Non-pigmented ciliary epithelial cell (primary cell): ENCODE data around the gene ESYT1.

Experiments used
- DNase-seq: peaks from one replicate; pipeline ENCODE4 v3.0.0-alpha.2; 2010; ENCODE audit warnings: low read depth

ESYT1 gene, protein sequence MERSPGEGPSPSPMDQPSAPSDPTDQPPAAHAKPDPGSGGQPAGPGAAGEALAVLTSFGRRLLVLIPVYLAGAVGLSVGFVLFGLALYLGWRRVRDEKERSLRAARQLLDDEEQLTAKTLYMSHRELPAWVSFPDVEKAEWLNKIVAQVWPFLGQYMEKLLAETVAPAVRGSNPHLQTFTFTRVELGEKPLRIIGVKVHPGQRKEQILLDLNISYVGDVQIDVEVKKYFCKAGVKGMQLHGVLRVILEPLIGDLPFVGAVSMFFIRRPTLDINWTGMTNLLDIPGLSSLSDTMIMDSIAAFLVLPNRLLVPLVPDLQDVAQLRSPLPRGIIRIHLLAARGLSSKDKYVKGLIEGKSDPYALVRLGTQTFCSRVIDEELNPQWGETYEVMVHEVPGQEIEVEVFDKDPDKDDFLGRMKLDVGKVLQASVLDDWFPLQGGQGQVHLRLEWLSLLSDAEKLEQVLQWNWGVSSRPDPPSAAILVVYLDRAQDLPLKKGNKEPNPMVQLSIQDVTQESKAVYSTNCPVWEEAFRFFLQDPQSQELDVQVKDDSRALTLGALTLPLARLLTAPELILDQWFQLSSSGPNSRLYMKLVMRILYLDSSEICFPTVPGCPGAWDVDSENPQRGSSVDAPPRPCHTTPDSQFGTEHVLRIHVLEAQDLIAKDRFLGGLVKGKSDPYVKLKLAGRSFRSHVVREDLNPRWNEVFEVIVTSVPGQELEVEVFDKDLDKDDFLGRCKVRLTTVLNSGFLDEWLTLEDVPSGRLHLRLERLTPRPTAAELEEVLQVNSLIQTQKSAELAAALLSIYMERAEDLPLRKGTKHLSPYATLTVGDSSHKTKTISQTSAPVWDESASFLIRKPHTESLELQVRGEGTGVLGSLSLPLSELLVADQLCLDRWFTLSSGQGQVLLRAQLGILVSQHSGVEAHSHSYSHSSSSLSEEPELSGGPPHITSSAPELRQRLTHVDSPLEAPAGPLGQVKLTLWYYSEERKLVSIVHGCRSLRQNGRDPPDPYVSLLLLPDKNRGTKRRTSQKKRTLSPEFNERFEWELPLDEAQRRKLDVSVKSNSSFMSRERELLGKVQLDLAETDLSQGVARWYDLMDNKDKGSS

DNA sequence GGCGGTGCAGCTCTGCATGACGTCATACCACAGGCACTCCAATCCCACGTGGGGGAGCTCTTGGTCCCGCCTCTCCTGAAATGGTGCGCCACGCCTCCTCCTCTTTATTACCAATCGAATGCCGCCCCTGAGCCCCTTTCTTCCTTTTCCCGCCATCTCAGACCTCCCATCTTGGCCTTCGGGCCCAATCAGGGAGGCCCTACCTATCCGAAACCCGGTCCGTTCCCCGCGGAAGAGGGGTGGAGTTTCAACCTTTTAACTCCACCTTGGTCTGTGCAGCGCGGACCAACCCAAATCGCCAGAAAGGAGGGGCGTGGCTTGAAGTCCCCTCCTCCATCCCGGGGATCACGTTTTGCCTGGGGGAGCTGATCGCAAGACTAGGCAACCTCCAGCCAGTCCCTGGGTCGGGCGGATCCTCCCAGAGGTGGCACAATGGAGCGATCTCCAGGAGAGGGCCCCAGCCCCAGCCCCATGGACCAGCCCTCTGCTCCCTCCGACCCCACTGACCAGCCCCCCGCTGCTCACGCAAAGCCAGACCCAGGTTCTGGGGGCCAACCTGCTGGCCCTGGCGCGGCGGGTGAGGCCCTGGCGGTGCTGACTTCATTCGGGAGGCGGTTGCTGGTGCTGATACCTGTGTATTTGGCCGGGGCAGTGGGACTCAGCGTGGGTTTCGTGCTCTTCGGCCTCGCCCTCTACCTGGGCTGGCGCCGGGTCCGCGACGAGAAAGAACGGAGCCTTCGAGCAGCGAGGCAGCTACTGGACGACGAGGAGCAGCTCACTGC lies at the start of gene ESYT1:
Gene ESYT1, plus strand, starts transcription at position 380 of the 782 bp plus-strand sequence. Its CDS starts 53 bp downstream, at position 433.
- peak; percentile 98 for DNase-seq

DNA sequence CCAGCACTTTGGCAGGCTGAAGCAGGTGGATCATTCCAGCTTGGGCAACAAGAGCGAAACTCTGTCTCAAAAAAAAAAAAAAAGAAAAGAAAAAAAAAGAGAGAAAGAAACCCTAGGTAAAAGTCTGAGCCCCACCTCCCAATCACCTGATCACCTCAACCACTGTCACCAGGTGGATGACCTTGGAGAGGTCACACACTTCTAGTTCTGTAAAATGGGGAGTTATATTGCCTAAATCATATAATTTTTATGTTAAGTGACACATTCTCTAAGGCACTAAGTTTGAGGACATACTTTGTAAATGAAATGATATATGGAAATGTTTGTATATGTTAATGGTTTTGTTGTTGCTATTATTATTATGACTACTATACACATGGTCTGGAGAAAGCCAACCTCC lies 49.6 kb upstream of the ESYT1 start:
- no peak for DNase-seq

DNA sequence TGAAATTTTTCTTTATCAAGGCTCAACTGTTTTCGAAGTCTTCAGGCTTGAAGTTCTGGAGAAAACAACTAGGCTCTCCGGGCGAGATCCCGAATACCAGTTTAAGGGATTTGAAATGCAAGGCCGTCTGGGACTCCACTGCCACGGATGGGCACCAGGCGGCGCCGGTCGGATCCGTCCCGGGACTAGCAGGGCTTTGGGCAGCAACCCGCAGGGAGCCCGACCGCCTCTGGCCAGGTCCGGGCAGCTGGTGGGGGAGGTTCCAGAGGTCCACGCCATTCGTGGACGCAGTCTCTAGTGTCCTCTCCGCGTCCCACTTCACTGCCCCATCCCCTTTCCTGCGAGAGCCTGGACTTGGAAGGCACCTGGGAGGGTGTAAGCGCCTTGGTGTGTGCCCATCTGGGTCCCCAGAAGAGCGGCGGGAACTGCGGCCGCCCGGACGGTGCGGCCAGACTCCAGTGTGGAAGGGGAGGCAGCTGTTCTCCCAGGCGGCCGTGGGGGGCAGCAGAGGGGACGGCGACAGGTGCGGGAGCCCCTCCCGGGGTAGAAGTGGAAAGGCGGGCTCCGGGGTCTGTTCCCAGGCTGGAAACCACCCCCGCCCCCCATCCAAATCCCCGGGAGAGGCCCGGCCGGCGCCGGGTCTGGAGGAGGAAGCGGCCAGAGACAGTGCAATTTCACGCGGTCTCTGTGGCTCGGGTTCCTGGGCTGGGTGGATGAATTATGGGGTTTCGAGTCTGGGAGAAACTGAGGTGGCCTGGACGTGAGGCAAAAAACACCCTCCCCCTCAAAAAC lies 48.9 kb upstream of the ESYT1 start:
- DNase-seq = peak; percentile 30

DNA sequence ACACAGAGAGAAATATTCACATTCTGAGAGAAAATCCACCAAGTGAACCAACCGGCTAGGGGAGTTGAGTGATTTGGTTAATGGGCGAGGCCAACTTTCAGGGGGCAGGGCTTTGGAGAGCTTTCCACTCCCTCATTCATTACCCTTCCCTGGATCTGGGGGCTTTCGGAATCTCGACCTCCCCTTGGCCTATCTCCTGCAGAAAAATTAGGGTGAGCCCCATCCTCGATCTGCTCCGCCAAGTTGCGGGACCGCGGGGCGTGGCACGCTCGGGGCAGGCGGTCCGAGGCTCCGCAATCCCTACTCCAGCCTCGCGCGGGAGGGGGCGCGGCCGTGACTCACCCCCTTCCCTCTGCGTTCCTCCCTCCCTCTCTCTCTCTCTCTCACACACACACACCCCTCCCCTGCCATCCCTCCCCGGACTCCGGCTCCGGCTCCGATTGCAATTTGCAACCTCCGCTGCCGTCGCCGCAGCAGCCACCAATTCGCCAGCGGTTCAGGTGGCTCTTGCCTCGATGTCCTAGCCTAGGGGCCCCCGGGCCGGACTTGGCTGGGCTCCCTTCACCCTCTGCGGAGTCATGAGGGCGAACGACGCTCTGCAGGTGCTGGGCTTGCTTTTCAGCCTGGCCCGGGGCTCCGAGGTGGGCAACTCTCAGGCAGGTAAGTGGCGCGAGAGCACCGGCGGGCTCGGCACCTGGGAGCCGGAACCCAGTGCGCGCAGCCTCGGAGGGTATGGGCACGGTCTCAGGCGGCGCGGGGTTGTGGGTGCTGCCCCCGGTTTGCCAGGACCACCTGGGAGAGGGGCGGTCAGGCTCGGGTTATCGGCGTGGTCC lies 48.1 kb upstream of the ESYT1 start, which contains the start of gene ERBB3:
Gene ERBB3, plus strand, starts transcription at position 443 of the 833 bp plus-strand sequence. Its CDS starts 136 bp downstream, at position 579.
- peak; percentile 35 for DNase-seq

DNA sequence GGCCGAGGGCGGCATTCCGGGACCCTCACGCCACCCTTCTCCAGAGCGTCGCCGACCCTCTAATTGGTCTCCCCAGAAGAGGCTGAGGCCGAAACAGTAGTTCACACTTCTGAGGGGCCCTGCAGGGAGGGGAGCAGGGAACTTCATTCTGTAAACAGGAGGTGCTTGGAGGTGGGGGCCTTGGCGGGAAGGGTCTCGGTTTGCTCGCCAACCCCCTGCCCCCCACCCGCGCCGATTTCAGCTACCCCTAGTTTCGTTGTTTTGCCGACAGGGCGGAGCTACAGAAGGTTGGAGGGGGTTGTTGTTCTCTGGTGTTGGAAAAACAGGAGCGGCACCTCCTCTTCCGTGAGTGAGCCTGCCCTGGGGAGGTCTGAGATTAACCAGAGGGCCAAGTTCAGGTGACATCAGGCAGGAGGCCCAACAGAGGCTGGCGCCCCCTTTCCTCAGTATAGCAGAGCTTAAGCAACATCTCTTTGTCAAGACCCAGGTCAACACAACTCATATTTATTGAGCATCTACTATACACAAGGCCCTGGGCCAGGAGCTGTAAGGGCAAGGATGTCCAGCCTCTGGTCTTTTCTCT lies 47.4 kb upstream of the ESYT1 start:
- DNase-seq = no peak

DNA sequence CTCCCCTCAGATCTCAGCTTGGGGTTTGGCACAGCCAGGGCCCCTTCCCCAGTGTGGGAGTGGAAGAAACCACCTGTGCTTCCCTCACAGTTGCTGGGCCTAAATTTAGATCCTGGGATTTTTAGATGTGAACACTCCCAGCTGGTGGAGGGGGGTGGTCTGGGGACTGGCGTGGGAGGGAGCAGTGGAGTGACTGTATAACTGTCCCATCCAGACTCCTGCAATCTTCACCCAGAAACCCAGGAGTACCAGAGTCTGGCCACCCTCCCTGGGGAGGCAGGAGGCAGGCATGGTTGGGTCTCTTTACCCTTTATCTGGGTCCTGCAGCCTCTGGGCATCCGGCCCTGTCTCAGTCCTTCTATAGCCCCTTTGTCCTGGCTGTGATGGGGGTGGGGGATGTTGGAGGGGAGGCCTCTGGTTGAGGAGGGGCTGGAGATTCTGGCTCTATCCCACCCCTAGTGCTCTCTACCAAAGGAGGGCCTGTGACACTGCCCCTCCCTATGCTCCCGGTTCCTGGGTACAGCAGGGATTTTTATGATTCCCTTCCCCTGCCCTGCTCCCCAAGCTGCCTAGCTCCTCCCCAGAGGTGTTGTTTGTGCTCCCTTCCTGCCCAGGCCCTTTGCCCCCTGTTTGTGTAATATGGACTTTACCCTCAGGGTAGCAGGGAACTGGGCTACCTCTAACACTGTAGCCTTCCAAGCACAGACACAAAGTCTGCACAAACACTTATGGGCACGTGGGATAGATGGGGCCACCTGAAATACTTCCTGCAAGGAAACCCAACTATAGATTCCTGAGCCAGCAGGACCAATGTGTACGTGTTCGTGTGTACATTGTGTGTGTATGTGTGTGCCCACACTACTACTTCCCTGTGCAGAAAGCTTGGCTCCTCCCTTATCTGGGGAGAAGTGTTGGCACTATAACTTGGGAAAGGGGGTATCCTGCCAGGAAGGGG lies 46.4 kb upstream of the ESYT1 start:
- DNase-seq = no peak

DNA sequence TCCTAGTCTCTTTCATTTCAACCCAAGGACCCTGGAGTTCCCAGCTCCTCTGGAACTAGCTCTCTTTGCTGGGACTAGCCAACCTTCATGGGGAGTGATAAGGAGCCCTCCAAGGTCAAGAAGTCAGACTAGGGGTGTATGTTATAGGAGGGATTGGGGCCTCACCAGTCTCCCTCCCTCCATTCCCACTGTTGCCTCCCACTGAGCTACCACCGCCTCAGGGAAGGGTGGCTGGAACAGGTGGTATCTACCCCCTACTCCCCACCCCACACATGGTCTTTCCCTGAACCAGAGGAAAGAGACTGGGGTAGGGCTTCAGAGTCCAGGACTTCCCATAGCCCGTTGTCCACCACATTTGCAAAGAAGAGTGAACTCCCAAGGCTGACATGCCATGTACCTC lies 45.7 kb upstream of the ESYT1 start:
- no peak for DNase-seq

DNA sequence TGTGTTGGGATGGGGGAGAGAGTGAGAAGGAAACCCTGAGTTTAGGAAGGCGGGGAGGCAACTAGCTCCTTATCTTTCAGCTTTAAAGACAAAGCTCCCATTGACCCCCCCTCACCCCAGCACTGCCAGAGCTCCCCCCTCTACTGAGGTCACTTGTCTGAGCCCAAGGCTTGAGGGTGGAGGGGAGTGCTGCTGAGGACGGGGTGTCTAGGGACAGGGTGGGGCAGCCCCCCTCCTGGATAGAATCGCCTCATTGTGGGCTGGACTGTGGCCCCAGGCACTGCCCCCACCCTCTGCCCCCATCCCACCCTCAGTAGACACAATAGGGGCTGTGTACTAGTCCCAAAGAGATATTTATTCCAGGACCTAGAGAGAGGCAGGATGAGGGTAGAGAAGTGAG lies 45.1 kb upstream of the ESYT1 start:
- no peak for DNase-seq

DNA sequence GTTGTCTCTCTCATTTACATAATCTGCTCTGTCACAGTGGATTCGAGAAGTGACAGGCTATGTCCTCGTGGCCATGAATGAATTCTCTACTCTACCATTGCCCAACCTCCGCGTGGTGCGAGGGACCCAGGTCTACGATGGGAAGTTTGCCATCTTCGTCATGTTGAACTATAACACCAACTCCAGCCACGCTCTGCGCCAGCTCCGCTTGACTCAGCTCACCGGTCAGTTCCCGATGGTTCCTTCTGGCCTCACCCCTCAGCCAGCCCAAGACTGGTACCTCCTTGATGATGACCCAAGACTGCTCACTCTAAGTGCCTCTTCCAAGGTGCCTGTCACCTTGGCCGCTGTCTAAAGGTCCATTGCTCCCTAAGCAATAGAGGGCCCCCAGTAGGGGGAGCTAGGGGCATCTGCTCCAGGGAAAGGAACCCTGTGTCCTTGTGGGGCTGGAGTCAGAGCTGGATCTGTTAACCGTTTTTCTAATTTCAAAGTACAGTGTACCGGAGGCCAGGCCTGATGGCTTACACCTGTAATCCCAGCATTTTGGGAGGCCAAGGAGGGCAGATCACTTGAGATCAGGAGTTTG lies 43.0 kb upstream of the ESYT1 start:
- no peak for DNase-seq

DNA sequence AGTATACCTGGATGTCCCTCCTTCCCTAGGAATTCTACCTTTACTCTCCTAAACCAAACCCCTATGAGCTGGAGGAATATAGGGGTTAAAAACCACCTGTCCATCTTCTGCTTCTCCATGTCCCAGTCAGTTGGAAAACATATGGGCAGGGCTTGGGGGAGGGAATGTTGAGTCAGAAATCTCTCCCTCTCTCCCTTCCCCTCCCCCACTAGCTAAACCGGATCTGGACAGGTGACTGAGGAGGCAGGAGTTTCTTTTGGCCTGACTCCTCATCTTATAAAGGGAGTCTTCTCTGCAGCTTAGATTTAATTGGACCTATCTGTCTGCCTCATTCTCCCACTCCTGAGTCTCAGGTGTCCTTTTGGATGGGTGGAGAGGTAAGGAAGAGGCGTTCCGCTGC lies 42.0 kb upstream of the ESYT1 start:
- no peak for DNase-seq

DNA sequence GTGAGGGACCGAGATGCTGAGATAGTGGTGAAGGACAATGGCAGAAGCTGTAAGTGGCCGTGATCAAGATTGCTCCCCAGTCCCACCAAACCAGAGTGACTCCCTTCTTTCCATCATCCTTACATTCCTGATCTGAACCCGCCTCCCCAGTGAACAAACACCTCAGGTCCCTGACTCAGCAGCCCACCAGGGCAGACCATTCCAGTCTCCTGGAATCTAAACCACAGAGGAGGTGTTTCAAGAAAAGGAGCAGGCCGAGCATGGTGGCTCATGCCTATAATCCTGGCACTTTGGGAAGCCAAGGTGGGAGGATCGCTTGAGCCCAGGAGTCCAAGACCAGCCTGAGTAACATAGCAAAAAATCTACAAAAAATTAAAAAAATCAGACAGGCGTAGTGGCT lies 41.5 kb upstream of the ESYT1 start:
- DNase-seq = no peak

DNA sequence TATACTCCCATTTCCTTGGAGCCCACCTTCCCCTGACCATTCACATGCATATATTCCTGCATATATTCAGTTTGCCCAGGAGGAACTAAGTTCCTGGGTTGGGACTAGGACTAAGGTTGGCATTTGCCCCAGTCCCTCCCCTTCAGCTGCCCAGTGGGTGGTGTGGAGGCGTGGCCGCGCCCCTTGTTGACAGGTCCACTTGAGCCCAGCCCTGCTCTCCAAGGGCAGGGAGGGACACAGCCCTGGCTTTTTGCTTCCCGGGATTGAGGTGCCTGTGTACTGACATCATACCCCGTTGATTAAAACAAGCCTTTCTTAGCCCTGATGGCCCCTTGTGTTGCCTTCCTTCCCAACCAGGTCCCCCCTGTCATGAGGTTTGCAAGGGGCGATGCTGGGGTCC lies 40.8 kb upstream of the ESYT1 start:
- DNase-seq = no peak

DNA sequence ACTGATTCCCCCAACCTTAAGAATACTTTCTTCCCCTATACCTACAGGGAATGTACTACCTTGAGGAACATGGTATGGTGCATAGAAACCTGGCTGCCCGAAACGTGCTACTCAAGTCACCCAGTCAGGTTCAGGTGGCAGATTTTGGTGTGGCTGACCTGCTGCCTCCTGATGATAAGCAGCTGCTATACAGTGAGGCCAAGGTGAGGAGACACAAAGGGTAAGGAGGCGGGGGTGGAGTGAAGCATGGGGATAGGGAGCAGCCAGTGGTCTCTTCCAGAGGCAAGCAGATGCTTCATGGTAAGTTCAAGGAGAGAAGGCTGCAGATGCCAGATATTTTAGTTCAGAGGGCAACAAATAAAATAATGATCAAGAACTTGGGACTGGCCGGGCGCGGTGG lies 30.3 kb upstream of the ESYT1 start:
- no peak for DNase-seq

DNA sequence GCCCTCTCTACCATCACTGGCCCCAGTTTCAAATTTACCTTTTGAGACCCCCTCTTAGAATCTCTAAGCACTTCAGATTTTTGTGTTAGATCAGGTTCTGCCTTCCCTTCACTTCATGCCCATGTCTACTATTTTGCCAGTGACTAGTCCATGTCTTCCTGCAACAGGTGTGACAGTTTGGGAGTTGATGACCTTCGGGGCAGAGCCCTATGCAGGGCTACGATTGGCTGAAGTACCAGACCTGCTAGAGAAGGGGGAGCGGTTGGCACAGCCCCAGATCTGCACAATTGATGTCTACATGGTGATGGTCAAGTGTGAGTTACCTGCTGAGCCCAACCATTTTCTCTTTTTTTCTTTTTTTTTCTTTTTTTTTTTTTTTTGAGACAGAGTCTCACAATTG lies 29.5 kb upstream of the ESYT1 start:
- no peak for DNase-seq

DNA sequence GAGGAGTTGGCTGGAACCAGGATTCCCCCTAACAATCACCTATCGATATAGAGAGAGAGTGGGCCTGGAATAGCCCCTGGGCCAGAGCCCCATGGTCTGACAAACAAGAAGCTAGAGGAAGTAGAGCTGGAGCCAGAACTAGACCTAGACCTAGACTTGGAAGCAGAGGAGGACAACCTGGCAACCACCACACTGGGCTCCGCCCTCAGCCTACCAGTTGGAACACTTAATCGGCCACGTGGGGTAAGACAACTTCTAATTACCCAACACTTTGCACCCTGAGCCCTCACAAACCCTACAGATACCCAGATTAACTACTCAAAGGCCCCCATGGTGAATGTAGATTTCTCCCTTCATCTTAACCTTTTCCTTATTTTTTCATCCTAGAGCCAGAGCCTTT lies 28.3 kb upstream of the ESYT1 start:
- no peak for DNase-seq

DNA sequence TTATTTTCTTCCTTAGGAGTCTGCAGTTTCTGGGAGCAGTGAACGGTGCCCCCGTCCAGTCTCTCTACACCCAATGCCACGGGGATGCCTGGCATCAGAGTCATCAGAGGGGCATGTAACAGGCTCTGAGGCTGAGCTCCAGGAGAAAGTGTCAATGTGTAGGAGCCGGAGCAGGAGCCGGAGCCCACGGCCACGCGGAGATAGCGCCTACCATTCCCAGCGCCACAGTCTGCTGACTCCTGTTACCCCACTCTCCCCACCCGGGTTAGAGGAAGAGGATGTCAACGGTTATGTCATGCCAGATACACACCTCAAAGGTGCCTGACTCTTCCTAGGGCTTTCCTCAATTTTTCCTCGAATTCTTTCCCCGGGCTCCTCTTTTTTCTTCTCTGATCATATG lies 27.0 kb upstream of the ESYT1 start:
- no peak for DNase-seq

DNA sequence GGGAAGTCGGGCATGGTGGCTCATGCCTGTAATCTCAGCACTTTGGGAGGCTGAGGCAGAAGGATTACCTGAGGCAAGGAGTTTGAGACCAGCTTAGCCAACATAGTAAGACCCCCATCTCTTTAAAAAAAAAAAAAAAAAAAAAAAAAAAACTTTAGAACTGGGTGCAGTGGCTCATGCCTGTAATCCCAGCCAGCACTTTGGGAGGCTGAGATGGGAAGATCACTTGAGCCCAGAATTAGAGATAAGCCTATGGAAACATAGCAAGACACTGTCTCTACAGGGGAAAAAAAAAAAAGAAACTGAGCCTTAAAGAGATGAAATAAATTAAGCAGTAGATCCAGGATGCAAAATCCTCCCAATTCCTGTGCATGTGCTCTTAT lies 25.4 kb upstream of the ESYT1 start:
- DNase-seq = no peak

DNA sequence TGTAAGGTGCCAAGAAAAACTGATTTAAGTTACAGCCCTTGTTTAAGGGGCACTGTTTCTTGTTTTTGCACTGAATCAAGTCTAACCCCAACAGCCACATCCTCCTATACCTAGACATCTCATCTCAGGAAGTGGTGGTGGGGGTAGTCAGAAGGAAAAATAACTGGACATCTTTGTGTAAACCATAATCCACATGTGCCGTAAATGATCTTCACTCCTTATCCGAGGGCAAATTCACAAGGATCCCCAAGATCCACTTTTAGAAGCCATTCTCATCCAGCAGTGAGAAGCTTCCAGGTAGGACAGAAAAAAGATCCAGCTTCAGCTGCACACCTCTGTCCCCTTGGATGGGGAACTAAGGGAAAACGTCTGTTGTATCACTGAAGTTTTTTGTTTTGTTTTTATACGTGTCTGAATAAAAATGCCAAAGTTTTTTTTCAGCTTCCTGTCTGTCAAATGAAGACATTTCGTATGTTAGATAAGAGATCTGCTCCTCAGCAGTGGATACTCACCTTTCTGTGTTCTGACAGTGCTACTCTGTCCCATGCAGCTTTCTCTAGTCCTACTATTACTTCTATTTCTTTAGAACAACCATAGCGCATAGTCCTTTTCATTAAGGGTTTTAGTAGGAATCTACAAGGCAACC lies 24.9 kb upstream of the ESYT1 start:
- DNase-seq = no peak
